Measurements from ENCODE around the gene ABCA2.

ABCA2 gene

GRCh38 chr9:137027369-137028262 lies at the start of gene ABCA2:
TSS of gene ABCA2 (minus strand) at chr9:137028237. CDS start at chr9:137028140, 97 bp downstream.
- no peak for DNase-seq

GRCh38 chr9:137077010-137077747 lies 49.1 kb upstream of the ABCA2 start, which contains the start of gene UAP1L1:
TSS of gene UAP1L1 (plus strand) at chr9:137077517. CDS start at chr9:137077533, 16 bp downstream.
- no peak for DNase-seq

GRCh38 chr9:137076636-137077009 lies 48.6 kb upstream of the ABCA2 start:
- no peak for DNase-seq

- DNase-seq: no peak
These were observed 47.3 kb upstream of the ABCA2 start for GRCh38 chr9:137075275-137075775.

- DNase-seq: no peak
These were observed 46.7 kb upstream of the ABCA2 start for GRCh38 chr9:137074657-137075274.

GRCh38 chr9:137073992-137074399 lies 46.0 kb upstream of the ABCA2 start:
- DNase-seq: no peak

- no peak for DNase-seq
These were observed 43.2 kb upstream of the ABCA2 start for GRCh38 chr9:137071282-137071681.

- peak; percentile 41 for DNase-seq
These were observed 42.9 kb upstream of the ABCA2 start for GRCh38 chr9:137070906-137071275.

- DNase-seq: peak; percentile 80
These were observed 42.3 kb upstream of the ABCA2 start, which contains the start of gene SAPCD2 for GRCh38 chr9:137070201-137070905. TSS of gene SAPCD2 (minus strand) at chr9:137070557. CDS start at chr9:137070460, 97 bp downstream.

- DNase-seq: no peak
These were observed 41.6 kb upstream of the ABCA2 start for GRCh38 chr9:137069508-137070091.

GRCh38 chr9:137068539-137069507 lies 40.8 kb upstream of the ABCA2 start:
- no peak for DNase-seq

GRCh38 chr9:137067860-137068538 lies 40.0 kb upstream of the ABCA2 start:
- DNase-seq: peak; percentile 35

- DNase-seq: no peak
These were observed 38.2 kb upstream of the ABCA2 start for GRCh38 chr9:137066096-137066861.

GRCh38 chr9:137065336-137065967 lies 37.4 kb upstream of the ABCA2 start:
- DNase-seq: no peak

- no peak for DNase-seq
These were observed 36.8 kb upstream of the ABCA2 start for GRCh38 chr9:137064880-137065164.

GRCh38 chr9:137064027-137064879 lies 36.2 kb upstream of the ABCA2 start:
- no peak for DNase-seq

- no peak for DNase-seq
These were observed 35.4 kb upstream of the ABCA2 start for GRCh38 chr9:137063311-137064026.
